B cell (primary cell): ENCODE measurements around the gene FAM229B. TPM values are rescaled to one million over a fixed set of nuclear protein-coding genes. Genes with fewer than 3 reads are reported as not detected.

Experiments
- ATAC-seq: fragments of 200-7000 bp; cut with Tn5 transposase; one replicate; pipeline ENCODE4 v1.10.0; 2021; ENCODE audit warnings: low read depth, mild to moderate bottlenecking, moderate number of reproducible peaks, moderate library complexity
- CTCF ChIA-PET: fragments of 350-600 bp; sonication (Branson Sonifier 250); formaldehyde crosslinking; loops from one replicate; lab custom pipeline; 2021; ENCODE audit warnings: antibody characterized with exemption, inconsistent platforms; lab: Charles Lee
- POLR2A ChIA-PET: fragments of 350-600 bp; sonication (Branson Sonifier 250); formaldehyde crosslinking; loops from one replicate; lab custom pipeline; 2021; ENCODE audit warnings: antibody characterized with exemption; lab: Charles Lee
- DNase-seq: peaks from one replicate; pipeline ENCODE4 v3.0.0; 2013
- H2AFZ ChIP-seq: 2 replicates; pipeline ENCODE4 v1.6.1; 2012; ENCODE audit warnings: mild to moderate bottlenecking, low read depth, low read length; ENCODE audit not compliant: insufficient read depth, poor library complexity, severe bottlenecking
- H3K27ac ChIP-seq, 2 donors: 1 replicate in 1 of 2; 2 replicates in 1 of 2; pipeline ENCODE4 v1.5.1; 2012 to 2013; ENCODE audit warnings: low read length in 2 of 2, mild to moderate bottlenecking in 2 of 2, moderate library complexity in 1 of 2
- H3K27me3 ChIP-seq, 4 experiments: fragments of 200-600 bp in 1 of 4; sonication (generic) in 1 of 4; replicated peaks in 1 of 4; 1 replicate in 2 of 4; 2 replicates in 2 of 4; pipeline versions ENCODE4 v1.6.1 to v1.7.0; 2013 to 2016; ENCODE audit warnings: low read length in 3 of 4, mild to moderate bottlenecking in 2 of 4, mixed read lengths in 1 of 4, moderate library complexity in 1 of 4; ENCODE audit not compliant: insufficient read depth in 4 of 4, control insufficient read depth in 3 of 4; ENCODE audit errors: control extremely low read depth in 1 of 4
- H3K36me3 ChIP-seq, 2 experiments: replicated peaks in 1 of 2; 1 replicate in 1 of 2; 2 replicates in 1 of 2; pipeline versions ENCODE4 v1.6.1 to v1.7.1; 2013; ENCODE audit warnings: low read length in 1 of 2; ENCODE audit not compliant: insufficient read depth in 2 of 2, control insufficient read depth in 1 of 2; ENCODE audit errors: control extremely low read depth in 1 of 2, extremely low read depth in 1 of 2
- H3K4me1 ChIP-seq, 2 donors: fragments of 200-600 bp in 1 of 2; sonication (generic) in 1 of 2; 1 replicate in 1 of 2; 2 replicates in 1 of 2; pipeline versions ENCODE4 v1.5.1 to v1.6.1; 2013 to 2017; ENCODE audit warnings: low read length in 2 of 2; ENCODE audit not compliant: control insufficient read depth in 2 of 2, insufficient read depth in 2 of 2
- H3K4me2 ChIP-seq: replicated peaks from 2 replicates; pipeline ENCODE3; 2012; ENCODE audit warnings: mild to moderate bottlenecking, low read depth, low read length; ENCODE audit not compliant: poor library complexity, severe bottlenecking
- H3K4me3 ChIP-seq, 5 experiments: fragments of 200-600 bp in 1 of 5; sonication (generic) in 1 of 5; 1 replicate in 3 of 5; 2 replicates in 2 of 5; pipeline versions ENCODE4 v1.5.1 to v1.7.0; 2011 to 2016; ENCODE audit warnings: low read length in 4 of 5, mild to moderate bottlenecking in 4 of 5, low read depth in 2 of 5, control low read depth in 1 of 5, moderate library complexity in 1 of 5; ENCODE audit not compliant: insufficient read depth in 1 of 5; ENCODE audit errors: control extremely low read depth in 1 of 5, extremely low read depth in 1 of 5
- H3K79me2 ChIP-seq: fragments of 200-600 bp; sonication (generic); one replicate; pipeline ENCODE4 v1.6.0; 2016; ENCODE audit warnings: low read length; ENCODE audit not compliant: control insufficient read depth, insufficient read depth
- H3K9ac ChIP-seq: fragments of 200-600 bp; sonication (generic); 2 replicates; pipeline ENCODE4 v1.6.1; 2017; ENCODE audit warnings: mild to moderate bottlenecking, low read length, moderate library complexity
- H3K9me3 ChIP-seq, 3 donors: one replicate each; pipeline versions ENCODE4 v1.6.1 to v1.7.1; 2013; ENCODE audit warnings: low read length in 2 of 3; ENCODE audit not compliant: control insufficient read depth in 2 of 3, insufficient read depth in 1 of 3; ENCODE audit errors: control extremely low read depth in 1 of 3
- H4K20me1 ChIP-seq: 2 replicates; pipeline ENCODE4 v1.6.0; 2012; ENCODE audit warnings: mild to moderate bottlenecking, low read length; ENCODE audit not compliant: insufficient read depth, control insufficient read depth, poor library complexity, severe bottlenecking
- H3K27ac Mint-ChIP-seq: one replicate; pipeline ENCODE4 v1.8.0; 2021; ENCODE audit warnings: mixed read lengths
- H3K27me3 Mint-ChIP-seq: one replicate; pipeline ENCODE4 v1.8.0; 2021; ENCODE audit warnings: mixed read lengths
- H3K4me1 Mint-ChIP-seq: one replicate; pipeline ENCODE4 v1.8.0; 2021; ENCODE audit warnings: mixed read lengths
- H3K4me3 Mint-ChIP-seq: one replicate; pipeline ENCODE4 v1.8.0; 2021; ENCODE audit warnings: mixed read lengths
- H3K9me3 Mint-ChIP-seq: one replicate; pipeline ENCODE4 v1.8.0; 2022; ENCODE audit warnings: mixed read lengths; ENCODE audit not compliant: insufficient read depth
- CTCF ChIP-seq: fragments of 200-600 bp; IDR thresholded peaks from one replicate; pipeline ENCODE4 v1.8.0; 2022; ENCODE audit warnings: antibody characterized with exemption, mild to moderate bottlenecking
- EZH2 ChIP-seq: IDR thresholded peaks from 2 replicates; pipeline ENCODE4 v1.6.1; 2012; ENCODE audit warnings: borderline replicate concordance, low read depth, mild to moderate bottlenecking, moderate library complexity, low read length; ENCODE audit not compliant: insufficient read depth, poor library complexity, severe bottlenecking
- whole genome bisulfite sequencing: methylation state at CpG from one replicate; pipeline ENCODE4 v1.1.5; 2013; ENCODE audit warnings: missing lambda C conversion rate; ENCODE audit not compliant: insufficient coverage; 5-methylcytosine and 5-hydroxymethylcytosine counted together
- intact Hi-C: fragments of 100-400 bp; cut with micrococcal nuclease; formaldehyde crosslinking; loops from one replicate; pipeline ENCODE4 v1.10.0; 2022
- polyA minus RNA-seq: library from RNA; depleted of rRNA, polyadenylated mRNA; stranded (reverse); fragments of >200 nt; gene quantifications from 2 replicates; pipeline ENCODE4 v1.2.3, GENCODE V29; 2012
- polyA plus RNA-seq: library from polyadenylated mRNA; depleted of rRNA; stranded (reverse); fragments of >200 nt; gene quantifications from 2 replicates; pipeline ENCODE4 v1.2.3, GENCODE V29; 2012
- total RNA-seq, 2 donors: library from RNA; stranded (reverse); fragments of 120-200 nt in 1 of 2; gene quantifications; 1 replicate in 1 of 2; 2 replicates in 1 of 2; pipeline versions ENCODE4 v1.2.3 to v1.2.4, GENCODE V29; 2013 to 2022

Gene FAM229B
- total RNA-seq (4.0 and 4.4 TPM in 2 replicates), polyA plus RNA-seq (0.65 and 1.3 TPM in 2 replicates), polyA minus RNA-seq (0.17 and 0.29 TPM in 2 replicates)
- total RNA-seq (2013), result 2.6 TPM

GRCh38 chr6:112087136-112087911 is at the start of gene FAM229B, which contains the start of gene TUBE1:
Gene FAM229B (plus strand): TSS chr6:112087591. CDS start chr6:112099284, 11,693 bp downstream.
Gene TUBE1 (minus strand): TSS chr6:112087482. CDS start chr6:112087434, 48 bp downstream.
- Histone ChIP-seq H3K4me1 (peaks cover 7 to 8% of the 10 kb centered on the region in 2 donors), H2AFZ (peak within 1 kb of the TSS; percentile 84), H4K20me1 (no peaks in the 10 kb centered on the region), H3K4me3 (peak within 1 kb of the TSS; percentile 69 to 88 (median 83)), H3K9me3 (no peaks in the 10 kb centered on the region), H3K4me2 (peak within 1 kb of the TSS; percentile 72), H3K9ac (peak within 1 kb of the TSS; percentile 84), H3K27ac (peak within 1 kb of the TSS; percentile 84), H3K36me3 (peaks cover 0 to 5% of the 10 kb centered on the region in 2 experiments), H3K79me2 (no peaks in the 10 kb centered on the region), H3K27me3 (peaks cover 0 to 14% (median 5%) of the 10 kb centered on the region in 4 experiments)
- ATAC-seq (peak; percentile 97), DNase-seq (peak; percentile 96)
- under 1% methylated on average over 54 of the region's 60 CpGs for WGBS
- Mint-ChIP-seq H3K4me3 (no peak within 1 kb of the TSS), H3K27me3 (peaks cover 15% of the 10 kb centered on the region), H3K27ac (no peak within 1 kb of the TSS), H3K9me3 (no peaks in the 10 kb centered on the region), H3K4me1 (no peaks in the 10 kb centered on the region)
- intact Hi-C loops, result loop anchor here (1.0 to 5.0 kb wide), 7 partner anchors 44 to 1883 kb away; partner anchors contain the start of genes FYN, HDAC2 and TRAF3IP2
- POLR2A ChIA-PET, result interaction anchor here (0.6 kb wide), 1 partner anchor 1546 kb away, joined by 3 read pairs; no protein-coding TSS in a partner anchor
- TF ChIP-seq CTCF, result no peak
- no peak for TF ChIP-seq EZH2
- CTCF ChIA-PET, result interaction anchor here (0.6 to 2.9 kb wide), 13 partner anchors 9 to 1771 kb away, joined by 3 to 52 read pairs (median 4); no protein-coding TSS in a partner anchor
